C4-2B (cell line): ENCODE data around the gene EFHD2.
"Not testable (repeated sequence)": the region's sequence is repeated elsewhere in the genome, so short reads cannot be mapped to it uniquely, and the experiment has no call there.

Experiments used
- H3K27ac ChIP-seq: fragments of 450-650 bp; 2 replicates; pipeline ENCODE4 v1.5.1; 2017
- ZFX ChIP-seq: fragments of 450-650 bp; IDR thresholded peaks from 2 replicates; pipeline ENCODE4 v1.6.1; 2017
- TF ChIP-seq, protein P1 (sequence below): fragments of 450-650 bp; conservative IDR thresholded peaks from 2 replicates; pipeline ENCODE4 v1.5.1; 2017; ENCODE audit warnings: mild to moderate bottlenecking

Gene EFHD2

DNA sequence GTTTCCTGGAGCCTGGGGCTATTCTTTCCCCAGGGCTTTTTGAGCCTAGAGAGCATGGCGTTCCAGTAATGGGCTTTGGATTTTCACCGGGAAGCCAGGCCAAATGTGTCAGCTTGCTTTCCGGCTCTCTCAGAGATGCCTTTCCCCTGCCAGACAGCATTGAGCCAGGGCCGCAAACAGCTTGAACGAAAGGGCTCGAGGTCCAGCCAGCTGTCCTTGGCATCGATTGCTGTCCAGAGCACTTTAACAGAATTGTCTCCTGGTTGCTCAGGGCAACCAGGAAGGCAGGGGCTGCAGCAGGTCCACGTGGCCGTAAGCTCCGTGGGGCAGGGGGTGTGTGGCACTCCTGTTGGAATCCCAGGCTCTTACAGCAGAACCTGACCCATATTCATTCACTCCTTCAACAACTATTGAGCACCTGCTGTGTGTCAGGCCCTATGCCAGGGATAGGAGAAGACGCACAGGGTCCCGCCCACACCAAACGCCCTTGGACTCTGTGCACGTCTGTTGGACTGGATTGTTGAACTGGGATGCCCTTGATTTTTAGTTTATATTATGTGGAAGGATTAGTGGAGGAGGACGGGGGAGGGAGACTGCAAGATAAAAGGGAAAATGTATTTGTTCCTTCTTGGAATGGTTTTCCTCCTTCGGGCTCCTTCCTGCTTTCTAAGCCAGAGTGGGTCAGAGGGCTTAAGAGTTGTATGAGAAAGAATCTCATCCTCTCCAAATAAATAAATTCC is 38.7 kb upstream of the EFHD2 start:
- TF ChIP-seq ZFX, result no peak
- TF ChIP-seq, protein P1, sequence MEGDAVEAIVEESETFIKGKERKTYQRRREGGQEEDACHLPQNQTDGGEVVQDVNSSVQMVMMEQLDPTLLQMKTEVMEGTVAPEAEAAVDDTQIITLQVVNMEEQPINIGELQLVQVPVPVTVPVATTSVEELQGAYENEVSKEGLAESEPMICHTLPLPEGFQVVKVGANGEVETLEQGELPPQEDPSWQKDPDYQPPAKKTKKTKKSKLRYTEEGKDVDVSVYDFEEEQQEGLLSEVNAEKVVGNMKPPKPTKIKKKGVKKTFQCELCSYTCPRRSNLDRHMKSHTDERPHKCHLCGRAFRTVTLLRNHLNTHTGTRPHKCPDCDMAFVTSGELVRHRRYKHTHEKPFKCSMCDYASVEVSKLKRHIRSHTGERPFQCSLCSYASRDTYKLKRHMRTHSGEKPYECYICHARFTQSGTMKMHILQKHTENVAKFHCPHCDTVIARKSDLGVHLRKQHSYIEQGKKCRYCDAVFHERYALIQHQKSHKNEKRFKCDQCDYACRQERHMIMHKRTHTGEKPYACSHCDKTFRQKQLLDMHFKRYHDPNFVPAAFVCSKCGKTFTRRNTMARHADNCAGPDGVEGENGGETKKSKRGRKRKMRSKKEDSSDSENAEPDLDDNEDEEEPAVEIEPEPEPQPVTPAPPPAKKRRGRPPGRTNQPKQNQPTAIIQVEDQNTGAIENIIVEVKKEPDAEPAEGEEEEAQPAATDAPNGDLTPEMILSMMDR, result no peak
- no peak overlapping the region for H3K27ac ChIP-seq

DNA sequence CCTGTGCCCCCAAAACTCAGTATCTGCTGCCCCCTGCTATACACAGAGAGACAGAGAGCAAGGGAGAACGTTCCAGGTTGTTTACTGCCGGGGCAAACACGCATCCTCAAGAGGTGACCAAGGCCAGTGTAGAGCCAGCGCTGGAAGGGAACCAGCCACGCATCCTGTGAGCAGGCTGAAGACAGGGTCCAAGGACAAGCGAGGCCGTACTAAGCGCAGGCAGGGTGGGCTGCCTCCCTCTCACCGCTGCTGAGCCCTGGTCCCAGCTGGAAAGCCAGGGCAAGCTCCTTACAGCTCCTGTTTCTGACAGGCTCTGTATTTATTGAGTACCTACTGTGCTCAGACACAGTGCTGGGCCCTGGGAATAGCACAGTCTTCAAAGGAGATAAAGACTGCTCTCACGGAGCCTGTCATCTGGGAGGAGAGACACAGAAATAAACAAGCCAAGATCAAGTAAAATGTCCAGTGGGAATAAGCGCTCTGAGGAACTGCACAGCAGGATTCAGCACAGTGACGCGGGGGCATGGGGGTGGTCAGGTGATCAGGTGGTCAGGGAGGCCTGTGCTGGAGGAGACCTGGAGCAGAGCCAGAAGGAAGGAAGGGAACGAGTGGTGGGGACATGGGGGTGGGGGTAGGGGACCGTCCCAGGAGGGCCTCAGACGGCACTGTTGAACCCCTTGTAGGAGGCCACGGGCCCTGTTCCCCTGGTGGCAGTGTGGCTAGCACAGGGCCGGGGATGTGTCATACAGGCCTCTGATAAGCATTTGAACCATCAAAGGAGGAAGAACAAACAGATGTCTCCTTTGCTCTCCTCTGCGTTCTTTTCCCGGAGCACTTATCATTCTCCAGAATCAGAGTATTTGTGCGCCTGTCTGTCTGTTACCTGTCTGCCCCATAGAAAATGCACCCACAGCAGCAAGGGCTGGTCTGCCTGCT is 37.8 kb upstream of the EFHD2 start:
- H3K27ac ChIP-seq, result no peak overlapping the region
- TF ChIP-seq, protein P1, result no peak
- no peak for TF ChIP-seq ZFX

- TF ChIP-seq, protein P1, result no peak
- no peak for TF ChIP-seq ZFX
- no peak overlapping the region for H3K27ac ChIP-seq
Observed at GRCh38 chr1:15378729-15379128, 31.0 kb upstream of the EFHD2 start.

GRCh38 chr1:15379151-15379550 is 30.5 kb upstream of the EFHD2 start:
- not testable (repeated sequence) for H3K27ac ChIP-seq

DNA sequence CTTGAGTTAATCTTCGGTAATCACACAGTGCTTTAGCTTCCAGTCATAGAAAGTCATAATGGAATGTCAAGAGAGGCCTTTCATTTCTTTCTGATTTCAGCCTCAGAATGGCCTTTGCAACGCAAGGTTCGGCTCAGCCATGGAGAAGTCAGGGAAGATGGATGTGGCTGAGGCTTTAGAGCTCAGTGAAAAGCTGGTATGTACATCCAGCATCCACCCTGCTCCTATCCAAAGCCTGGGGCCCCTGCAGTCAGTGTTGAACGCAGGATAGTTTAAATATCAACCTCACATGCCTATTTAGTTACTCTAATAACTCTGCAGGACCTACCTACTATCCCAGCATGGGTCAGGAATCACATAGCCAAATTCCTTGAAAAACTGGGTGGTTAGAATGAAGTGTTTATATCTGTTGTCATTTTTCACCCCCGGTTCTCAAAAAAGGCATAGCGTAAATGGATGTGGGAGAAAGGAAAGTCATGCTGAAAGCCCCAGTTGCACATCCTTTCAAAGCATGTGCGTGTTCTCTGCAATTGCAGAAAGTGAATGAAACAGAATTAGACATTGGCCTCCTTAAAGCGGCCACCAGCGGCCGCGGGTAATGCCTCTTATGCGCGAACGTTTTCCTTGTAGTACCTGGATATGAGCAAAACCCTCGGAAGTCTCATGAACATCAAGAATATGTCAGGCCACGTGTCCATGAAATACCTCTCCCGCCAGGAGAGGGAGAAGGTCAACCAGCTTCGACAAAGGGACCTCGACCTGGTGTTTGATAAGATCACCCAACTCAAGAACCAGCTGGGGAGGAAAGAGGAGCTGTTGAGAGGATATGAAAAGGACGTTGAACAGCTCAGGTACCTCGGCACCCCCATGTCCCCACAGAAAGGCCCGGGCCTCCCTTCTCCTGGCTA is 28.8 kb upstream of the EFHD2 start:
- no peak for TF ChIP-seq ZFX
- TF ChIP-seq, protein P1, result no peak

GRCh38 chr1:15381805-15382204 is 27.9 kb upstream of the EFHD2 start:
- no peak overlapping the region for H3K27ac ChIP-seq
- no peak for TF ChIP-seq ZFX
- TF ChIP-seq, protein P1, result no peak

More for the DNA sequence above, 28.8 kb upstream of the EFHD2 start:
- H3K27ac ChIP-seq, result no peak overlapping the region
